H9 (cell line): ENCODE data around the gene GBP2. TPM values are rescaled to one million over a fixed set of nuclear protein-coding genes. Genes with fewer than 3 reads are reported as not detected.

ENCODE experiments used
- DNase-seq: peaks from one replicate; pipeline ENCODE4 v3.0.0-alpha.2; 2017
- H2AFZ ChIP-seq: one replicate; pipeline ENCODE4 v1.6.1; 2013; ENCODE audit warnings: mild to moderate bottlenecking, low read length, control low read depth, moderate library complexity
- H2AK5ac ChIP-seq: 2 replicates; pipeline ENCODE4 v1.6.1; 2013; ENCODE audit warnings: low read length, control low read depth, mixed read lengths; ENCODE audit not compliant: insufficient read length
- H2BK120ac ChIP-seq: one replicate; pipeline ENCODE4 v1.6.1; 2013; ENCODE audit warnings: low read depth, mild to moderate bottlenecking, low read length, control low read depth, inconsistent platforms; ENCODE audit not compliant: poor library complexity, severe bottlenecking
- H2BK12ac ChIP-seq: 2 replicates; pipeline ENCODE4 v1.6.1; 2013; ENCODE audit warnings: low read length, control low read depth, mixed read lengths, low read depth; ENCODE audit not compliant: insufficient read length
- H2BK15ac ChIP-seq: 2 replicates; pipeline ENCODE4 v1.6.1; 2013; ENCODE audit warnings: low read depth, low read length, control low read depth
- H2BK20ac ChIP-seq: one replicate; pipeline ENCODE4 v1.6.1; 2013; ENCODE audit warnings: low read depth, mild to moderate bottlenecking, low read length, control low read depth, inconsistent platforms; ENCODE audit not compliant: poor library complexity, severe bottlenecking
- H2BK5ac ChIP-seq: 2 replicates; pipeline ENCODE4 v1.6.1; 2013; ENCODE audit warnings: low read length, control low read depth, mixed read lengths; ENCODE audit not compliant: insufficient read length
- H3K14ac ChIP-seq: 2 replicates; pipeline ENCODE4 v1.6.1; 2013; ENCODE audit warnings: low read length, control low read depth; ENCODE audit not compliant: insufficient read depth
- H3K18ac ChIP-seq: 2 replicates; pipeline ENCODE4 v1.6.1; 2013; ENCODE audit warnings: low read depth, mild to moderate bottlenecking, mixed read lengths, low read length, control low read depth; ENCODE audit not compliant: insufficient read length
- H3K23ac ChIP-seq: 2 replicates; pipeline ENCODE4 v1.6.1; 2013; ENCODE audit warnings: low read length, control low read depth, mixed read lengths, low read depth; ENCODE audit not compliant: insufficient read length
- H3K23me2 ChIP-seq: 2 replicates; pipeline ENCODE4 v1.6.1; 2013; ENCODE audit warnings: low read depth, mild to moderate bottlenecking, mixed read lengths, low read length, control low read depth; ENCODE audit not compliant: insufficient read length, poor library complexity, severe bottlenecking
- H3K27ac ChIP-seq: 2 replicates; pipeline ENCODE4 v1.5.1; 2013; ENCODE audit warnings: low read length, control low read depth, mixed read lengths, low read depth; ENCODE audit not compliant: insufficient read length
- H3K27me3 ChIP-seq: 2 replicates; pipeline ENCODE4 v1.6.1; 2013; ENCODE audit warnings: low read length, control low read depth, inconsistent platforms; ENCODE audit not compliant: insufficient read depth
- H3K4ac ChIP-seq: 2 replicates; pipeline ENCODE4 v1.6.1; 2013; ENCODE audit warnings: low read depth, mild to moderate bottlenecking, control low read depth, inconsistent platforms, low read length, moderate library complexity
- H3K4me1 ChIP-seq: 2 replicates; pipeline ENCODE4 v1.6.1; 2013; ENCODE audit warnings: low read length, control low read depth, inconsistent platforms; ENCODE audit not compliant: insufficient read depth
- H3K4me2 ChIP-seq: 2 replicates; pipeline ENCODE4 v1.6.1; 2013; ENCODE audit warnings: low read length, control low read depth, mixed read lengths; ENCODE audit not compliant: insufficient read length, insufficient read depth
- H3K56ac ChIP-seq: 2 replicates; pipeline ENCODE4 v1.6.1; 2013; ENCODE audit warnings: low read depth, mild to moderate bottlenecking, mixed read lengths, low read length, control low read depth; ENCODE audit not compliant: insufficient read length
- H3K79me1 ChIP-seq: 2 replicates; pipeline ENCODE4 v1.6.1; 2013; ENCODE audit warnings: low read depth, mild to moderate bottlenecking, moderate library complexity, low read length, control low read depth, inconsistent platforms; ENCODE audit not compliant: insufficient read depth, poor library complexity, severe bottlenecking
- H3K79me2 ChIP-seq: 2 replicates; pipeline ENCODE4 v1.6.1; 2013; ENCODE audit warnings: low read length, control low read depth, inconsistent platforms; ENCODE audit not compliant: insufficient read depth
- H3K9ac ChIP-seq: 2 replicates; pipeline ENCODE4 v1.6.1; 2013; ENCODE audit warnings: low read length, control low read depth, mixed read lengths; ENCODE audit not compliant: insufficient read length; ENCODE audit errors: extremely low read depth
- H3K9me3 ChIP-seq: one replicate; pipeline ENCODE4 v1.6.1; 2013; ENCODE audit warnings: low read depth, low read length, inconsistent platforms; ENCODE audit not compliant: control insufficient read depth
- H3T11ph ChIP-seq: one replicate; pipeline ENCODE4 v1.6.1; 2013; ENCODE audit warnings: mild to moderate bottlenecking, low read length, control low read depth, inconsistent platforms
- H4K20me1 ChIP-seq: one replicate; pipeline ENCODE4 v1.6.1; 2013; ENCODE audit not compliant: control insufficient read depth, insufficient read length, insufficient read depth
- H4K5ac ChIP-seq: 2 replicates; pipeline ENCODE4 v1.6.1; 2013; ENCODE audit warnings: low read depth, mild to moderate bottlenecking, mixed read lengths, low read length, control low read depth; ENCODE audit not compliant: insufficient read length
- H4K8ac ChIP-seq: replicated peaks from 2 replicates; pipeline ENCODE4 v1.6.1; 2013; ENCODE audit warnings: low read length, control low read depth, mixed read lengths, low read depth; ENCODE audit not compliant: insufficient read length
- H4K91ac ChIP-seq: 2 replicates; pipeline ENCODE4 v1.6.1; 2013; ENCODE audit warnings: low read depth, mild to moderate bottlenecking, moderate library complexity, mixed read lengths, low read length, control low read depth; ENCODE audit not compliant: insufficient read length
- H3K27ac Mint-ChIP-seq, 3 experiments: 2 replicates in 2 of 3; 3 replicates in 1 of 3; pipeline ENCODE4 v1.8.0; 2020 to 2021; ENCODE audit warnings: mixed read lengths in 3 of 3, mild to moderate bottlenecking in 1 of 3, moderate library complexity in 1 of 3
- H3K27me3 Mint-ChIP-seq: 2 replicates; pipeline ENCODE4 v1.8.0; 2021; ENCODE audit warnings: low read depth, mild to moderate bottlenecking, moderate library complexity, mixed read lengths
- H3K36me3 Mint-ChIP-seq, 3 experiments: 2 replicates in 2 of 3; 3 replicates in 1 of 3; pipeline ENCODE4 v1.8.0; 2020 to 2021; ENCODE audit warnings: low read depth in 3 of 3, mixed read lengths in 3 of 3; ENCODE audit not compliant: insufficient read depth in 1 of 3
- H3K4me1 Mint-ChIP-seq, 2 experiments: 2 replicates each; pipeline ENCODE4 v1.8.0; 2020; ENCODE audit warnings: mixed read lengths in 2 of 2
- H3K4me3 Mint-ChIP-seq, 2 experiments: 2 replicates in 1 of 2; 3 replicates in 1 of 2; pipeline ENCODE4 v1.8.0; 2020 to 2021; ENCODE audit warnings: mild to moderate bottlenecking in 2 of 2, mixed read lengths in 2 of 2, moderate library complexity in 1 of 2
- H3K9me3 Mint-ChIP-seq, 2 experiments: 2 replicates in 1 of 2; 3 replicates in 1 of 2; pipeline ENCODE4 v1.8.0; 2020; ENCODE audit warnings: mild to moderate bottlenecking in 2 of 2, mixed read lengths in 2 of 2, moderate library complexity in 1 of 2
- WGBS: extraction: QIAGEN DNeasy Blood & Tissue Kit; methylation state at CpG from one replicate; pipeline ENCODE4 v1.1.7; 2013; ENCODE audit warnings: missing lambda C conversion rate, low lambda C conversion rate, mixed read lengths; ENCODE audit not compliant: insufficient read length; ENCODE audit errors: extremely low coverage; 5-methylcytosine and 5-hydroxymethylcytosine counted together
- total RNA-seq: library from RNA; stranded (reverse); gene quantifications from 2 replicates; pipeline ENCODE4 v1.2.1, GENCODE V29; 2021
- TF ChIP-seq, protein P1 (sequence below): fragments of 200-600 bp; sonication (generic); conservative IDR thresholded peaks from 3 replicates; pipeline ENCODE4 v1.8.0; 2021; ENCODE audit warnings: antibody characterized with exemption, mild to moderate bottlenecking

GBP2 gene
- total RNA-seq, 1 experiment from 2014 or later: not detected

DNA sequence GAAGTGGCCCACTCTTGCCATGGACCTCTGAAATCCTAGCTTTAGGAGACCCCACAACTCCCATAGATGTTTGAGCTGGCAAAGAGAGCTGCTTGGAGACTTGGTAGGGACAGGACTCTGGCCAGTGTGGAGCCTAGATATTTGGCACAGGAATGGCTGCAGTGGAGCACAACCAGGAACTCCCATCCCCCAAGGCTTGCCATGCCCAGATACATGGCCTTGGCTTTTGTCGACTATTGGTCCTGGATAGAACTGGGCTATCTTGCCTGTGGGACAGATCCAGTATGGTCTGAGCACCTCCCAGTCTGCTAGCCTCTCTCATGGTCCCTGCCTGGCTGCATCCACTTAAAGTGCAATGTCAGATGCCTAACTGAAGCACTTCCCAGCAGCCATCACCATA is 7.8 kb upstream of the GBP2 start:
- H2BK12ac ChIP-seq: no peak overlapping the region
- H3K27ac ChIP-seq: no peak overlapping the region
- TF ChIP-seq, protein P1, sequence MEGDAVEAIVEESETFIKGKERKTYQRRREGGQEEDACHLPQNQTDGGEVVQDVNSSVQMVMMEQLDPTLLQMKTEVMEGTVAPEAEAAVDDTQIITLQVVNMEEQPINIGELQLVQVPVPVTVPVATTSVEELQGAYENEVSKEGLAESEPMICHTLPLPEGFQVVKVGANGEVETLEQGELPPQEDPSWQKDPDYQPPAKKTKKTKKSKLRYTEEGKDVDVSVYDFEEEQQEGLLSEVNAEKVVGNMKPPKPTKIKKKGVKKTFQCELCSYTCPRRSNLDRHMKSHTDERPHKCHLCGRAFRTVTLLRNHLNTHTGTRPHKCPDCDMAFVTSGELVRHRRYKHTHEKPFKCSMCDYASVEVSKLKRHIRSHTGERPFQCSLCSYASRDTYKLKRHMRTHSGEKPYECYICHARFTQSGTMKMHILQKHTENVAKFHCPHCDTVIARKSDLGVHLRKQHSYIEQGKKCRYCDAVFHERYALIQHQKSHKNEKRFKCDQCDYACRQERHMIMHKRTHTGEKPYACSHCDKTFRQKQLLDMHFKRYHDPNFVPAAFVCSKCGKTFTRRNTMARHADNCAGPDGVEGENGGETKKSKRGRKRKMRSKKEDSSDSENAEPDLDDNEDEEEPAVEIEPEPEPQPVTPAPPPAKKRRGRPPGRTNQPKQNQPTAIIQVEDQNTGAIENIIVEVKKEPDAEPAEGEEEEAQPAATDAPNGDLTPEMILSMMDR: no peak

More for the DNA sequence above, 7.8 kb upstream of the GBP2 start:
- H3K4me2 ChIP-seq: no peak overlapping the region
- H3K79me2 ChIP-seq: no peaks in the 10 kb centered on the region
- no peak overlapping the region for H3K9ac ChIP-seq
- no peak overlapping the region for H2BK5ac ChIP-seq
- no peak overlapping the region for H2BK15ac ChIP-seq
- no peak overlapping the region; a peak in 1 of 7 replicates for H3K27ac Mint-ChIP-seq
- peaks cover 3% of the 10 kb centered on the region; the same call in 1 of the 2 replicates for H3K27me3 Mint-ChIP-seq
- no peak overlapping the region for H3K56ac ChIP-seq
- H2BK20ac ChIP-seq: no peak overlapping the region
- no peak overlapping the region for H4K8ac ChIP-seq
- H2AFZ ChIP-seq: no peak overlapping the region
- no peak overlapping the region for H3K4ac ChIP-seq
- H3K27me3 ChIP-seq: no peaks in the 10 kb centered on the region
- no peaks in the 10 kb centered on the region for H4K20me1 ChIP-seq
- no peak overlapping the region for H4K91ac ChIP-seq
- WGBS: no CpG with 5 or more reads among the region's 1 CpG
- no peak overlapping the region for H3K4me3 Mint-ChIP-seq
- DNase-seq: no peak
- no peak overlapping the region for H2BK120ac ChIP-seq
- H3K4me1 ChIP-seq: no peaks in the 10 kb centered on the region
- H3K79me1 ChIP-seq: no peaks in the 10 kb centered on the region
- no peak overlapping the region for H2AK5ac ChIP-seq
- no peaks in the 10 kb centered on the region for H3K23me2 ChIP-seq
- H3K23ac ChIP-seq: no peak overlapping the region
- H3K9me3 Mint-ChIP-seq: peaks cover 3 to 4% of the 10 kb centered on the region in 2 experiments; a peak in 2 of 5 replicates
- H3T11ph ChIP-seq: no peak overlapping the region
- no peaks in the 10 kb centered on the region for H3K36me3 Mint-ChIP-seq
- no peak overlapping the region for H3K14ac ChIP-seq
- H3K4me1 Mint-ChIP-seq: no peaks in the 10 kb centered on the region
- H3K9me3 ChIP-seq: no peaks in the 10 kb centered on the region
- no peak overlapping the region for H3K18ac ChIP-seq
- H4K5ac ChIP-seq: no peak overlapping the region
